Activated T-helper 1 cell treated with anti-CD3 and anti-CD28 coated beads, Interleukin-12 subunit alpha, Interleukin-12 subunit beta, Interleukin-2, Interleukin-4 antibody, amounts not matched to agents 30 ng/mL and 10 ng/mL and 1 ng/mL, durations not matched to agents 14 hours and 24 hours and 36 hours (primary cell): ENCODE data around the gene TFCP2L1. TPM values are rescaled to one million over a fixed set of nuclear protein-coding genes. Genes with fewer than 3 reads are reported as not detected.
A peak's percentile ranks its signal among the peaks of the same experiment; 100 is the strongest.
"Not testable (repeated sequence)": the region's sequence is repeated elsewhere in the genome, so short reads cannot be mapped to it uniquely, and the experiment has no call there.

Experiments used
- DNase-seq: peaks from one replicate; pipeline ENCODE4 v3.0.0; 2021; ENCODE audit warnings: low spot score
- H3K27ac Mint-ChIP-seq: one replicate; pipeline ENCODE4 v1.8.0; 2021; ENCODE audit warnings: mild to moderate bottlenecking, mixed read lengths
- H3K27me3 Mint-ChIP-seq: one replicate; pipeline ENCODE4 v1.8.0; 2022; ENCODE audit warnings: mild to moderate bottlenecking, moderate library complexity, mixed read lengths; ENCODE audit not compliant: insufficient read depth
- H3K36me3 Mint-ChIP-seq: one replicate; pipeline ENCODE4 v1.8.0; 2021; ENCODE audit warnings: low read depth, mixed read lengths
- H3K4me1 Mint-ChIP-seq: one replicate; pipeline ENCODE4 v1.8.0; 2021; ENCODE audit warnings: low read depth, mixed read lengths
- H3K4me3 Mint-ChIP-seq: one replicate; pipeline ENCODE4 v1.8.0; 2021; ENCODE audit warnings: mild to moderate bottlenecking, moderate library complexity, mixed read lengths
- H3K9me3 Mint-ChIP-seq: one replicate; pipeline ENCODE4 v1.8.0; 2021; ENCODE audit warnings: mixed read lengths
- intact Hi-C: fragments of 100-400 bp; cut with micrococcal nuclease; formaldehyde crosslinking; loops from one replicate; pipeline ENCODE4 v1.15.1; 2024
- total RNA-seq: library from RNA; stranded (reverse); gene quantifications from 2 replicates; pipeline ENCODE4 v1.2.3, GENCODE V29; 2022

TFCP2L1 gene
- 0.02 TPM in 1 of 2 replicates, not detected in the other for total RNA-seq

GRCh38 chr2:121284463-121285449, at the start of gene TFCP2L1:
Gene TFCP2L1, minus strand, starts transcription at chr2:121285202. Its CDS starts 93 bp downstream, at chr2:121285109.
- Mint-ChIP-seq H3K27ac (no peak within 1 kb of the TSS), H3K36me3 (no peaks in the 10 kb centered on the region), H3K4me1 (no peaks in the 10 kb centered on the region), H3K4me3 (peak within 1 kb of the TSS; percentile 57), H3K9me3 (no peaks in the 10 kb centered on the region), H3K27me3 (peaks cover 44% of the 10 kb centered on the region)
- peak; percentile 5 for DNase-seq
- intact Hi-C loops: no loop called here

GRCh38 chr2:121333834-121334558, 49.0 kb upstream of the TFCP2L1 start:
- Mint-ChIP-seq H3K27me3 (no peaks in the 10 kb centered on the region), H3K9me3 (no peaks in the 10 kb centered on the region), H3K27ac (no peak overlapping the region), H3K36me3 (peaks cover under 1% of the 10 kb centered on the region), H3K4me3 (no peak overlapping the region), H3K4me1 (no peaks in the 10 kb centered on the region)
- intact Hi-C loops: no loop called here
- DNase-seq: no peak

GRCh38 chr2:121333231-121333630, 48.2 kb upstream of the TFCP2L1 start:
- intact Hi-C loops: no loop called here
- Mint-ChIP-seq H3K9me3 (no peaks in the 10 kb centered on the region), H3K4me3 (no peak overlapping the region), H3K36me3 (no peaks in the 10 kb centered on the region), H3K27me3 (peaks cover 2% of the 10 kb centered on the region), H3K4me1 (no peaks in the 10 kb centered on the region), H3K27ac (no peak overlapping the region)
- no peak for DNase-seq

GRCh38 chr2:121331324-121331723, 46.3 kb upstream of the TFCP2L1 start:
- H3K27ac Mint-ChIP-seq, intact Hi-C loops, H3K27me3 Mint-ChIP-seq, H3K4me3 Mint-ChIP-seq, H3K9me3 Mint-ChIP-seq, DNase-seq, H3K4me1 Mint-ChIP-seq, H3K36me3 Mint-ChIP-seq: not testable (repeated sequence)

DNA sequence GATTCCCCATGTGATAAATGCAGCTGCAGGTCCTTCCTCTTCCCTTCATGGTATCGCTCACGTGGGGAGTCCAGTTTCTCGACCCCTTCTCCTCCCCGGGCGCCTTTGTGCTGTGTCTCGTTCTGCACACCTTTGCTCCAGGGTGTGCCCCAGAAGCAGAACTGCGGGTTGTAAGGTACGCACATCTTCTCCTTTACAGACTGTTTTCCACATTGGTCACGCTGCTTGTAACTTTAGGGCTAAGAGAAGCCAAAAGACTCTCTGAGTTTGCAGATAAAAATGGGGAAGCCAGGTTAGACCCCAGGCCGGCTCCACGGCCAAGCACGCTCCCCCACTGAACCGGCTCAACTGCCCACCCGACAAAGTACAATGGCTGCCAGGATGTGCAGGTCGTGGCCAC, 45.9 kb upstream of the TFCP2L1 start:
- DNase-seq: no peak
- Mint-ChIP-seq H3K36me3 (no peaks in the 10 kb centered on the region), H3K9me3 (no peaks in the 10 kb centered on the region), H3K4me1 (no peaks in the 10 kb centered on the region), H3K27ac (no peak overlapping the region), H3K27me3 (peaks cover 3% of the 10 kb centered on the region), H3K4me3 (no peak overlapping the region)
- intact Hi-C loops: no loop called here

- DNase-seq: no peak
- Mint-ChIP-seq H3K27me3 (peaks cover 4% of the 10 kb centered on the region), H3K36me3 (no peaks in the 10 kb centered on the region), H3K9me3 (no peaks in the 10 kb centered on the region), H3K27ac (no peak overlapping the region), H3K4me1 (no peaks in the 10 kb centered on the region), H3K4me3 (no peak overlapping the region)
- intact Hi-C loops: no loop called here
These were observed 44.8 kb upstream of the TFCP2L1 start for GRCh38 chr2:121329786-121330185.

GRCh38 chr2:121326628-121327027, 41.6 kb upstream of the TFCP2L1 start:
- Mint-ChIP-seq H3K36me3 (no peaks in the 10 kb centered on the region), H3K27ac (no peak overlapping the region), H3K9me3 (no peaks in the 10 kb centered on the region), H3K4me3 (no peak overlapping the region), H3K27me3 (peaks cover 5% of the 10 kb centered on the region), H3K4me1 (no peaks in the 10 kb centered on the region)
- intact Hi-C loops: no loop called here
- no peak for DNase-seq

- Mint-ChIP-seq H3K4me3 (no peak overlapping the region), H3K36me3 (no peaks in the 10 kb centered on the region), H3K9me3 (no peaks in the 10 kb centered on the region), H3K27me3 (peaks cover 5% of the 10 kb centered on the region), H3K4me1 (no peaks in the 10 kb centered on the region), H3K27ac (no peak overlapping the region)
- intact Hi-C loops: no loop called here
- no peak for DNase-seq
These were observed 39.6 kb upstream of the TFCP2L1 start for GRCh38 chr2:121324601-121325000.

GRCh38 chr2:121321476-121321875, 36.5 kb upstream of the TFCP2L1 start:
- no peak for DNase-seq
- Mint-ChIP-seq H3K4me3 (no peak overlapping the region), H3K27me3 (peaks cover 4% of the 10 kb centered on the region), H3K9me3 (no peaks in the 10 kb centered on the region), H3K36me3 (no peaks in the 10 kb centered on the region), H3K4me1 (no peaks in the 10 kb centered on the region), H3K27ac (no peak overlapping the region)
- intact Hi-C loops: no loop called here

DNA sequence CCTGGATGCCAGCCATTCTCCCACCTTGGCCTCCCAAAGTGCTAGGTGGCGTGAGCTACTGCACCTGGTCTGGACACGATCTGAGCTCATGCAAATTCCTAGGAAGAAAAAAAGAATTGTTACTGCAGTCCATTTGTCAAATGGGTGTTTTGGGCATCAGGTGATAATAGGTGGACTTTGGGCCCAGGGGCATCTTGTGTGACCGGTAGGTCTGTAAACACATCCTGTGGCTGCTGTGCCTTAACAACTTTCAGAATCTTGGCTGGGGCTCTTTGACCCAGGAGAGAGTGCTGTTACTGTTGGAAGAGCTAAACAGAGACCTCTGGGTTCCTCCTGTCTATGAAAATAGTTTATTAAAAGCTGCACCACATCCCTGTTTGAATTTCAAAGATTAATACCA, 34.9 kb upstream of the TFCP2L1 start:
- Mint-ChIP-seq H3K27me3 (peaks cover 1% of the 10 kb centered on the region), H3K27ac (no peak overlapping the region), H3K9me3 (no peaks in the 10 kb centered on the region), H3K4me3 (no peak overlapping the region), H3K36me3 (no peaks in the 10 kb centered on the region), H3K4me1 (no peaks in the 10 kb centered on the region)
- no peak for DNase-seq
- intact Hi-C loops: no loop called here

GRCh38 chr2:121316986-121317385, 32.0 kb upstream of the TFCP2L1 start:
- H3K4me1 Mint-ChIP-seq: no peaks in the 10 kb centered on the region
- no peak for DNase-seq
- intact Hi-C loops: no loop called here
- no peaks in the 10 kb centered on the region for H3K9me3 Mint-ChIP-seq
- no peak overlapping the region for H3K27ac Mint-ChIP-seq
- peaks cover 6% of the 10 kb centered on the region for H3K27me3 Mint-ChIP-seq
- H3K4me3 Mint-ChIP-seq: no peak overlapping the region
- H3K36me3 Mint-ChIP-seq: no peaks in the 10 kb centered on the region

GRCh38 chr2:121313701-121314100, 28.7 kb upstream of the TFCP2L1 start:
- H3K27ac Mint-ChIP-seq, H3K36me3 Mint-ChIP-seq, DNase-seq, H3K4me3 Mint-ChIP-seq, intact Hi-C loops, H3K9me3 Mint-ChIP-seq: not testable (repeated sequence)
- Mint-ChIP-seq H3K27me3 (peaks cover 24% of the 10 kb centered on the region), H3K4me1 (peaks cover 13% of the 10 kb centered on the region)

DNA sequence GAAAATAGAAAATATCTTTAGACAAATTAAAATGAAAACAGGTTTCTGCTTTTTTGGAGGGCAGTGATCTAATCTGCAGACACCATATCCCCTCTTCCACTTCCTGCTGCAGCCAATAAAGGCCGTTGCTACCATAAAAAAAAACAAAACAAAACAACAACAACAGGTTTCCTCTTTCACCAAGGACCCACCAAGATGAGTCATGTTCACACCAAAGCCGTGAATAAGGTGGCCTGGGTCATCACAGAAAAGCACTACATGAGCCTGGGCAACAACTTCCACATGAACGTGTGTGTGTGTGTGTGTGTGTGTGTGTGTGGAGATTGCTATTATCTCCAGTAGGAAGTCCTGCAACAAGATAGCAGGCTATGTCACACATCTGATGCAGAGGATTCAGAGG, 24.8 kb upstream of the TFCP2L1 start:
- H3K9me3 Mint-ChIP-seq: no peaks in the 10 kb centered on the region
- peak; percentile 15 for DNase-seq
- H3K36me3 Mint-ChIP-seq: no peaks in the 10 kb centered on the region
- intact Hi-C loops: no loop called here
- no peak overlapping the region for H3K27ac Mint-ChIP-seq
- H3K27me3 Mint-ChIP-seq: peaks cover 34% of the 10 kb centered on the region
- H3K4me1 Mint-ChIP-seq: peaks cover 13% of the 10 kb centered on the region
- H3K4me3 Mint-ChIP-seq: no peak overlapping the region
